ENCODE measurements around the gene RTN4RL2. TPM values are rescaled to one million over a fixed set of nuclear protein-coding genes. Genes with fewer than 3 reads are reported as not detected.

The RTN4RL2 gene
- total RNA-seq, 4 donors from 2014 or later, result 11.2 to 27.6 (median 17.1) TPM

DNA sequence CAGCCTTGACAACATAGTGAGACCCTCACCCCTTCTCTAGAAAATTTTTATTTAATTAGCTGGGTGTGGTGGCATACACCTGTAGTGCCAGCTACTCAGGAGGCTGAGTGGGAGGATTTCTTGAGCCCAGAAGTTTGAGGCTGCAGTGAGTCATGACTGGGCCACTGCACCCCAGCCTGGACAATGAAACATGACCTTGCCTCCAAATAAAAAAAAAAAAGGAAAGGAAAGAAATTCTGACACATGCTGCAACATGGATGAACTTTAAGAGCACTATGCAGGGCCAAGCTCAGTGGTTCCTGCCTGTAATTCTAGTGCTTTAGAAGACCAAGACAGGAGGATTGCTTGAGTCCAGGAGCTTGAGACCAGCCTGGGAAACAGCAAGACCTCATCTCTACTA, 42.2 kb upstream of the RTN4RL2 start:
- peak overlapping the region; percentile 10 to 58 (median 44) for H3K27ac ChIP-seq
- no peak overlapping the region for H3K4me3 ChIP-seq (replicated peaks in 1 of 3)
- no peaks in the 10 kb centered on the region for H3K27me3 ChIP-seq
- intact Hi-C loops (cut with DNase I), result no loop called here
- TF ChIP-seq POLR2A (IDR thresholded peaks at IDR 0.05), result no peak
- TF ChIP-seq, protein P1, sequence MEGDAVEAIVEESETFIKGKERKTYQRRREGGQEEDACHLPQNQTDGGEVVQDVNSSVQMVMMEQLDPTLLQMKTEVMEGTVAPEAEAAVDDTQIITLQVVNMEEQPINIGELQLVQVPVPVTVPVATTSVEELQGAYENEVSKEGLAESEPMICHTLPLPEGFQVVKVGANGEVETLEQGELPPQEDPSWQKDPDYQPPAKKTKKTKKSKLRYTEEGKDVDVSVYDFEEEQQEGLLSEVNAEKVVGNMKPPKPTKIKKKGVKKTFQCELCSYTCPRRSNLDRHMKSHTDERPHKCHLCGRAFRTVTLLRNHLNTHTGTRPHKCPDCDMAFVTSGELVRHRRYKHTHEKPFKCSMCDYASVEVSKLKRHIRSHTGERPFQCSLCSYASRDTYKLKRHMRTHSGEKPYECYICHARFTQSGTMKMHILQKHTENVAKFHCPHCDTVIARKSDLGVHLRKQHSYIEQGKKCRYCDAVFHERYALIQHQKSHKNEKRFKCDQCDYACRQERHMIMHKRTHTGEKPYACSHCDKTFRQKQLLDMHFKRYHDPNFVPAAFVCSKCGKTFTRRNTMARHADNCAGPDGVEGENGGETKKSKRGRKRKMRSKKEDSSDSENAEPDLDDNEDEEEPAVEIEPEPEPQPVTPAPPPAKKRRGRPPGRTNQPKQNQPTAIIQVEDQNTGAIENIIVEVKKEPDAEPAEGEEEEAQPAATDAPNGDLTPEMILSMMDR (IDR thresholded peaks at IDR 0.05), result no peak
- no peak for DNase-seq
- peaks cover 39 to 40% of the 10 kb centered on the region in 2 donors for H3K36me3 ChIP-seq
- H3K4me1 ChIP-seq, result peaks cover 15 to 54% of the 10 kb centered on the region in 2 donors
- no peaks in the 10 kb centered on the region for H3K9me3 ChIP-seq

DNA sequence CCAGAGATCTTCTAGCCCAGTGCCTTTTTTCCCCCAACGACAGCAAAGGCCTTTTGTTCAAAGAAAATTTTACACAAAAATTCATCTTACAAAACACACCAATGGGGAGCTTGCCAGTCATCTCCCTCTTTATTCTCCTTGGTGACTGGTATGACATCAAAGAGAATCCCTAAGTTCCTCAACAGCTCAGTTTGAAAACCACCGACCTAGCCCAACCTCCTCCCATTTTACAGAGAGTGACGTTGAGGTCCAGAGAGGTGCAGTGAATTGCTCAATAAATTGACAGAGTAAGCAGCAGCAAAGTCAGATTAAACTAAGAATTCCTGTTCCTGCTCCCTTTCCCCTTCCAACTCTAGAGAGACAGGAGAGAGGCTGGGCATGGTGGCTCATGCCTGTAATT, 41.2 kb upstream of the RTN4RL2 start:
- no peaks in the 10 kb centered on the region for H3K27me3 ChIP-seq
- peaks cover 24 to 64% of the 10 kb centered on the region in 2 donors for H3K4me1 ChIP-seq
- peak overlapping the region in 1 of 3 donors; percentile 58 for H3K27ac ChIP-seq
- peaks cover 30 to 36% of the 10 kb centered on the region in 2 donors for H3K36me3 ChIP-seq
- no peak overlapping the region for H3K4me3 ChIP-seq (replicated peaks in 1 of 3)
- 86 to 97% methylated on average over 3 of the region's 3 CpGs for WGBS, 2 donors
- no peaks in the 10 kb centered on the region for H3K9me3 ChIP-seq
- DNase-seq, result no peak
- no peak for TF ChIP-seq POLR2A (IDR thresholded peaks at IDR 0.05)
- TF ChIP-seq, protein P1 (IDR thresholded peaks at IDR 0.05), result no peak
- intact Hi-C loops (cut with DNase I), result no loop called here

DNA sequence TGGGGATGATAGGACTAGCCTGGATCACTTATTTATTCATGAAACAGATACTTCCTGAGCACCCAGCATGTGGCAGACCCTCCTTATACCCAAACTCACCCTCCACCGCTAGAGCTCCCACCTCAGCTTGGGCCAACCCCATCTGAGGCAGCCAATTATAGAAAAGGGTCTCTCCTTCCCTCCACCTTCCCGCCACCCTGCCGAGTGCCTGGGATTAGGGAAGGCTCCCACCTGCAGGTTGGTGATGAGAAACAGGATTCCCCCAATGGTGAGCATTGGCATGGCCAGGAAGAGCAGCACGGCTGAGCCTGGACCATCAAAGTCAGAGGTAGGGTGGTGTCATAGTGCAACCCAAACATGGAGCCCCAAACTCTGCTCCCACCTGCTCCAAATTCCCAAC, 39.3 kb upstream of the RTN4RL2 start:
- intact Hi-C loops (cut with DNase I), result no loop called here
- peaks cover 14 to 19% of the 10 kb centered on the region in 2 donors for H3K36me3 ChIP-seq
- H3K27ac ChIP-seq, result peak overlapping the region in 1 of 3 donors; percentile 35
- TF ChIP-seq, protein P1 (IDR thresholded peaks at IDR 0.05), result no peak
- no peak for TF ChIP-seq POLR2A (IDR thresholded peaks at IDR 0.05)
- H3K4me3 ChIP-seq (replicated peaks in 1 of 3), result no peak overlapping the region
- no peaks in the 10 kb centered on the region for H3K27me3 ChIP-seq
- 98 to 100% methylated on average over 4 of the region's 4 CpGs for WGBS, 2 donors
- no peak for DNase-seq
- no peaks in the 10 kb centered on the region for H3K9me3 ChIP-seq
- peaks cover 43 to 83% of the 10 kb centered on the region in 2 donors for H3K4me1 ChIP-seq

DNA sequence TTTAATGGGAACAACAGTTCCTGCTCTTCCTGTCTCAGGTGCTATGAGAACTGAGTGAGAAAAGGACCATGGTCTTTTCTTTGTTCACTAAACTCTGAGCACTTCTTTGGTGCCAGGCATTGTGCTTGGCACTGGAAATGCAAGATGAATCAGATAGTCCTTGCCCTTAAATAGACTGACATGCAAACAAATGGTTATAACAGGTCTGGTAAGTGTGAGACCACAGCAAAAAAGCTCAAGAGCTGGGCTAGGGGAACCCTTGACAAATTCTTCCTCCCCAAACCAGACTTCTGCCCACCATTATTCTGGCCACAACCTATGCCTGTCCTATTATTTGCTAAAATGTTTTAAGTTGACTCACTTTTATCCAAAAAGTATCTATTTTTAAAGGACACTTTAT, 38.5 kb upstream of the RTN4RL2 start:
- Histone ChIP-seq H3K27me3 (no peaks in the 10 kb centered on the region), H3K36me3 (peaks cover 8 to 12% of the 10 kb centered on the region in 2 donors), H3K4me1 (peaks cover 45 to 83% of the 10 kb centered on the region in 2 donors), H3K4me3 (replicated peaks in 1 of 3) (no peak overlapping the region), H3K9me3 (no peaks in the 10 kb centered on the region), H3K27ac (peak overlapping the region in 2 of 3 donors; percentile 12 to 35)
- no peak for TF ChIP-seq POLR2A (IDR thresholded peaks at IDR 0.05)
- intact Hi-C loops (cut with DNase I), result no loop called here
- DNase-seq, result no peak

DNA sequence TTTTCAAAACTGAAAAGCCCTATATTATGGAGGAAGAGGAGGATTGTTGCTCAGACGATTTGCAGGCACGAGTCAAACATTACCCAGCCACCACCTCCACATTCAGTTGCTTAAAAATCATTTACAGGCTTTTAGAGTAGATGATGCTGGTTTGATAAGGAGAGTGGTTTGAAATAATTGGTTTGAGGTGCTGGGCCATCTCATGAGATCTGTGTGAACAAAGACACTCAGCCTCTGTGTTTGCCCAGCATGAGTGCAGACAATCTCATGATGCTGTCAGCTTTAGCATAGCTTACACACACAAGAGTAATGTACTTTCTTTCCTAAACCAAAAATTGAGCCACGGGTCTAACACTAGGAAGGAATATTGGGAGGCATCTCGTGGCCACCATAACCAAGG, 37.7 kb upstream of the RTN4RL2 start:
- Histone ChIP-seq H3K27me3 (no peaks in the 10 kb centered on the region), H3K4me3 (replicated peaks in 1 of 3) (no peak overlapping the region), H3K36me3 (peaks cover 5 to 11% of the 10 kb centered on the region in 2 donors), H3K9me3 (no peaks in the 10 kb centered on the region), H3K4me1 (peaks cover 47 to 83% of the 10 kb centered on the region in 2 donors), H3K27ac (peak overlapping the region in 2 of 3 donors; percentile 12 to 35)
- no peak for DNase-seq
- no peak for TF ChIP-seq POLR2A (IDR thresholded peaks at IDR 0.05)
- intact Hi-C loops (cut with DNase I), result no loop called here
- WGBS, 2 donors, result 85 to 86% methylated on average over 4 of the region's 4 CpGs

DNA sequence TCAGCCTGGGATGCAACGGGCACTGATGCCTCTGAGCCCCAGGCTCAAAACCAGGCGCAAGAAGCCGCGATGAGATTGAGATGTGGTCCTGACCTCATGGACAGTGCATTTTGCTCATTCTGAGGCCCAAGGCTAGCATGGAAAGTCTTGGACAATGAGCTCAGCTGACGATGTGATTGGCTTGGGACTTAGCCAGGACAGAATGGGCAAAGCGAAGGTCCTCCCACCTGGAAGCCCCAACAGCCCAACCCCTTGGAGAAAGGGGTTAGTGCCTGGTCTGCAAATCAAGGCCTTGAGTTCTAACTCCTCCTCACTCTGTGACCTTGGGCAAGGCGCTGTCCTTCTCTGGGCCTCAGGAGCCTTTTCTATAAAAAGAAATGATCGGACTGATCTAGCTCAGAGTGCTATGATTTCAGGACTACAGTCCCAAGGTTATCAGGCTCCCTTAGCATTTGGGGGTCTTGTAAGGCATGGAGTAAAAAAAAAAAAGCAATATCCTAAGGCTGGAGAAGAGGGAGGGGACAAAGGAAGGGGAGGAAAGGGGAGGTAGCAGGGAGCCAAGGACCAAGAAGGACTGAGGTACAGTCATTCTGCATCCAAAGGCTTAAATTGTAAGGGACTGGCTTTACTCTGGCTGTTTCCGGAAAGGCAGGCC, 36.1 kb upstream of the RTN4RL2 start:
- Histone ChIP-seq H3K36me3 (no peaks in the 10 kb centered on the region), H3K27me3 (no peaks in the 10 kb centered on the region), H3K4me1 (peaks cover 55 to 81% of the 10 kb centered on the region in 2 donors), H3K9me3 (no peaks in the 10 kb centered on the region), H3K27ac (peak overlapping the region; percentile 99 to 100 (median 99)), H3K4me3 (replicated peaks in 1 of 3) (peak overlapping the region in 1 of 3 donors; percentile 42)
- DNase-seq, result no peak
- 83 to 86% methylated on average over 9 of the region's 9 CpGs for WGBS, 2 donors
- intact Hi-C loops (cut with DNase I), result no loop called here
- TF ChIP-seq, protein P1 (IDR thresholded peaks at IDR 0.05), result no peak
- TF ChIP-seq POLR2A (IDR thresholded peaks at IDR 0.05), result no peak
